SIG-M5 treated with dmso at 0.1 percent for 504 hours (cell line): ENCODE measurements around the gene PBX4.
"Not testable (repeated sequence)": the region's sequence is repeated elsewhere in the genome, so short reads cannot be mapped to it uniquely, and the experiment has no call there.

ENCODE experiments used
- DNase-seq: peaks from one replicate; lab custom pipeline; 2025; ENCODE audit not compliant: unreplicated experiment; lab: John Stamatoyannopoulos, UW

PBX4 gene, protein sequence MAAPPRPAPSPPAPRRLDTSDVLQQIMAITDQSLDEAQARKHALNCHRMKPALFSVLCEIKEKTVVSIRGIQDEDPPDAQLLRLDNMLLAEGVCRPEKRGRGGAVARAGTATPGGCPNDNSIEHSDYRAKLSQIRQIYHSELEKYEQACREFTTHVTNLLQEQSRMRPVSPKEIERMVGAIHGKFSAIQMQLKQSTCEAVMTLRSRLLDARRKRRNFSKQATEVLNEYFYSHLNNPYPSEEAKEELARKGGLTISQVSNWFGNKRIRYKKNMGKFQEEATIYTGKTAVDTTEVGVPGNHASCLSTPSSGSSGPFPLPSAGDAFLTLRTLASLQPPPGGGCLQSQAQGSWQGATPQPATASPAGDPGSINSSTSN

DNA sequence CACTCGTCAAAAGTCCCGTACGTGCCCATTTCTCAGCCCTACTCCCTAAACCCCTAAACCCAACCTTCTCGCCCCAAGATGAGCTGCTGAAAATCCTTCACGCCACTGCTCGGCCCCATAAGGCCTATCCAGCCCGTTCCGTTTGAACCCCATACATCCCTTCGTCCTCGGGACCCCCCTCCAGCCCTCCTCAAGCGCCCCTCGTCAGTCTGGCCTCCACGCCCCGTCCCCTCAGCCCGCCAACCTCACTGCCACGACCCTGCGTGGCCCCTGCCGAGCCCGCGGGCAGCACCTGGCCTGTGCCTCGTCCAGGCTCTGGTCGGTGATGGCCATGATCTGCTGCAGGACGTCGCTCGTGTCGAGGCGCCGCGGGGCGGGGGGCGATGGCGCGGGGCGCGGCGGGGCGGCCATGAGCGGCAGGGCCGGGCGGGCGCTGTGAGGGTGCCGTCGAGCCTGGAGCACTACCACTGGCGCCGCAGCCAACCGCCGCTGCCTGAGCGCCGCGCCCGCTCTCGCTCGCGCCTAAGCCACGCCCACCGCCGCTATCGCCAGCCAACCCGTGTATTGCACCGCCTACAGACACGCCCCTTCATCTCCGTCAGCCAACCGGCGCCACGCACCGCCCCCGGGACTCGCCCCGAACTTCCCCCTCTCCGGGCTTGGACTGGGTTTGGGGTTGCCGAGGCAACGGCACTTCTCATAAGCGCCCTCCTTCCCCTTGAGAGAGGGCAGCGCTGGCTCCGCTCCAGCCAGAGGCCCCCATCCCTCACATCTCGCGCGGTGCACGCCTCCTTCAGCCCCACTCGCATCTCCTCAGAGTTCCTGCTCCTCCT, at the start of gene PBX4:
Gene PBX4, minus strand, starts transcription at position 469 of the 833 bp plus-strand sequence. Its CDS starts 58 bp downstream, at position 411.
- peak; percentile 95 for DNase-seq

DNA sequence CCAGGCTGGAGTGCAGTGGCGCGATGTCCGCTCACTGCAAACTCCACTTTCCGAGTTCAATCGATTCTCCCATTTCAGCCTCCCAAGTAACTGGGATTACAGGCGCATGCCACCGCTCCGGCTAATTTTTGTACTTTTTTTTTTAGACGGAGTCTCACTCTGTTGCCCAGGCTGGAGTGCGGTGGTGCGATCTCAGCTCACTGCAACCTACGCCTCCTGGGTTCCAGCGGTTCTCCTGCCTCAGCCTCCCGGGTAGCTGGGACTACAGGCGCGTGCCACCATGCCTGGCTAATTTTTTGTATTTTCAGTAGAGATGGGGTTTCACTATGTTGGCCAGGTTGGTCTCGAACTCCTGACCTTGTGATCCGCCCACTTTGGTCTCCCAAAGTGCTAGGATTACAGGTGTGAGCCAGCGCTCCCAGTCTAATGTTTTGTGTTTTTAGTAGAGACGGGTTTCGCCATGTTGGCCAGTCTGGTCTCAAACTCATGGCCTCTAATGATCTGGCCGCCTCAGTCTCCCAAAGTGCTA, 47.0 kb upstream of the PBX4 start:
- DNase-seq: not testable (repeated sequence)

DNA sequence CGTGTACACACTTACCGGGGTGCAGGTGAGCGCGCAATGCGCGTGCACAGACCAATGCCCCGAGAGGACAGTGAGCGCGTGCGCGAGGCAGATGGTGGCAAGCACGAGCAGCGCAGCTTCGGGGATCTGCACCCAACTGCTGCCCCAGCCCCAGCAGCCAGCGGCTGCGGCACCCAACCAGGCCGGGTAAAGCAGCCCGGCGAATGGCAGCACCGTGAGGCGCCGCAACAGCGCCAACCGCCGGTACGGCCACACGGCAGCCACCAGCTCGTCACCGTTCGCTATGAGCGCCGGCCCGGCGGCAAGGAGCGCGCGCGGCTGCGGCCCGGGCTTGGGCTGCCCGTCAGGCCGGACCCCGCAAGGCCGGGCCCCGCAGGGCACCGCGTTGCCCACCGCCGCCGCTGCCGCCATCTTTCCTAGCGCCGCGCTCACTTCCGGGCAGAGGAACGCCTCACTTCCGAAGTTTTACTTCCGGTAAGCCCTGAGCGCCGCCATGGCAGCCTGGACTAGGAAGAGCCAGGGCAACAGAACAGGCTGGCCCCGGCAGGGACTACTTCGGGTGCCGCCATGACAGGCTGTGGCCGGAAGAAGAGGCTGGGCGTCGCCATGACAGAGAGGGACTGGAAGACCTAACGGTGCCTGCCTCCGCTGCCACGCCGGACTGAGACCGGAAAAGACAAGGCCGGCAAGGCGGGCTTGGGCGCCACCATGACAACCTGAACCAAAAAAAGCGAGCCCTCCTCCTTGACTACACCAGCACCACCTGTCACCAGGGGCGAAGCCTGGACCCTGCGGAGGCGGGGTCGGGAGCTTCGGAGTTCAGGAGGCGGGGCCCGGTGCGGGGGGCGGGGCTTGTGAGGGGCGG, 45.0 kb upstream of the PBX4 start, which contains the start of gene ATP13A1:
Gene ATP13A1, minus strand, starts transcription at position 421 of the 865 bp plus-strand sequence. Its CDS starts 10 bp downstream, at position 411.
- DNase-seq: peak; percentile 95

DNA sequence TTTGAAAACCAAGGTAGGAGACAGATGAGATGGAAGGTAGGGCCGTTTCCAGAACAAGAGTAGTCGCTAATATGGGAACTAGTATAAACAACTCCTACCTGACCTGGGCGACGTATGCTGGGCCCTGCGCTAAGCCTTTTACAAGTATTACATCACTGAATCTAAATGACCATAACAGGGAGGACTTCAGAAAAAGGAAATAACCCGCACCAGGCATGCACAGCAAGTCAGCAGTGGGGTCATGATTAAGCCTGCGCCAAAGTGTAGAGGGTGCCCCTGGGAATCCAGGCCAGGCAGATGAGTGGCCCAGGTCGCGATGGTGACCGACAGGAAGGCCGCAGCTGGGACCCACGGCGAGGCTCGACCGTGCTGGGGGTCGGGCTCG, 44.4 kb upstream of the PBX4 start:
- peak; percentile 31 for DNase-seq

DNA sequence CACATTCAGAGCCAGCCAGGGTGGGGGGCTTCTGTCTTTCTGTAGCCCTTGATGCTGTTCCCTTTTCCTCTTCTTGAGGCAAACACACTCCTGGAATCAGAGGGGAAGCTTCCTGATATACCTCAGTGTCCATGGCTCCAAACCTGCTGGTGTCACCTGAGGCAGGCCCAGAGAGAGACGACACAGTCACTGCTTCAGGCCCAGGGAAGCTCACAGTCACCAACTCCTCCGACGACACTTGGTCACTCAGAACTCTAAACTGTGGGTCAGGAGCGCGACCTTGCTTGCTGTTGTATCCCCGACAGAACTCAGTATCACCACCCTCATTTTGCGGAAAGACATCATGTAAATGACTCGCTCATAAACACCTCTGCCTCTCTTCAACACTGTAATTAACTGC, 43.9 kb upstream of the PBX4 start:
- DNase-seq: no peak

DNA sequence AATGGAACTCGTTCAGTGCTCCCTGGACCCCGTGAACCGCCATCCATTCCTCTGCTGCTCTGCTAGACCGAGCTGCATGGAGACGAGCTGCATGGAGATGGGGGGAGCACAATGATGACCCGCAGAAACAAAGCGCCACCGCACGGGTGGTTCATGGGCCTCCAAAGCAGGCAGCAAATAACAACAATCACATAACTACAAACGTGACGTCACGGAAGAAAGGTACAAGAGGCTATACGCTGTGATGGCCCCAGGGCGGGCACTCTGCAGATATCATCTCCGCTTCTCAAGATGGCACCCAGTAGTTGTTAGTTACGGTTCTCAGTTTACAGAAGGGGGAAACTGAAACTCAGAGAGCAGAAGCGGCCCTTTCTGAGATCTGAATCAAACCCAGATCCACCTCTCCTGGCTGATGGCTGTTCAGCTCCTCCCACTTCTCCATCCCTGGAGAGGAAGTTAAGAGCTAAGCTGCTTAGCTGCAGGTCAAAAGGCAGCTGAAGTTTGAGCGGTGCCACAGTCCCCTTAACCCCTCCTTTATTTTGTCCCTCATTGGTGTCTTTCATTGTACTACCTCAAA, 43.3 kb upstream of the PBX4 start:
- peak; percentile 91 for DNase-seq

DNA sequence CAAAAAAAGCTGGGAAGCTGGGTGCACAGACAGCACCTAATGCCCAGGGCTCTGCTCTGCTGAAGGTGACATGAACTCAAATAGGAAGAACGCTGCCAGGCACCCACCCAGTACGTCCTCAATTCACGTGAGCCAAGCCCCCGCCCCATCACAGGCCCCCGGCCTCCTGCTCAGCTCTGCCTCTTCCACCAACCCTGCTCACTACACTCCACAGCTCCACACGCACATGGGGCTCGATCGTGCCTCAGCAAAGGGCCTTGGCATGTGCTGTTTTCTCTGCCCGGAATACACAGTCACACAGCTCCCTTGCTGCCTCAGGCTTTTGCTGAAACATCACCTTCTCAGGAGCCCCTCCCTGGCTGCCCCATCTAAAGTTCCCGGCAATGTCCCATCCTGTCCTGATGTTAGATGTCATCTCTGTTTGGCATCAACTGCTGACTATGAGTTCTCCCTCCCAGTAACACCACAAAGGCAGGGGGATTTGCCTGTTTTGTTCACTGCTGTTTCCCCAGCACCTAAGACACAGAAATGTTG, 42.7 kb upstream of the PBX4 start:
- DNase-seq: no peak

DNA sequence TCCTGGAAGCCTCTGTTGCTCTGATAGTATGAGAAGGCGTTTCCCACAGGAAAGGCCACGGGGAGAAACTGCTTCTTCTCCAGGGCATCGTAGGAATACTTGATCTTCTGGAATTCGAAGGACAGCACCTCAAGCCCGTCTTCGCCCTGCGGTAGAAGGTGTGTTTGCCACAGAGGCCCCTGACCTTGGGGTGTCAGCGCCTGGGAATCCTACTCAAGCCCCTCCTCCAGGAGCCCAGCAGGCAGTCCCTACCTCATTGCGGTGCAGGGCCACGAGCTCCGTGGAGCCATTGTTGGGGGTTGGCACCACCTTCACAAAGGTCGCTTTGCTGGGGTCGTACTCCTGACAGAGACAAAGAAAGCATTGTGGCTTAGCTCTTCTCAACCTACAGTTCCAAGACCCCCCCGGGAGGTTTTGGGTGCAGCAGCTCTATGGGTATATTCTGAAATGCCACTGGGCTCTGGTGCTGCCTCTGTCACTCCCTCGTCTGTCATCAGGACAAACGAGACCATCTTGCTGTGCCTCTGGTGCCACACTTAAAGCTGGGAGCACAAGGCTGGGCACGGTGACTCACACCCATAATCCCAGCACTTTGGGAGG, 41.3 kb upstream of the PBX4 start:
- no peak for DNase-seq

DNA sequence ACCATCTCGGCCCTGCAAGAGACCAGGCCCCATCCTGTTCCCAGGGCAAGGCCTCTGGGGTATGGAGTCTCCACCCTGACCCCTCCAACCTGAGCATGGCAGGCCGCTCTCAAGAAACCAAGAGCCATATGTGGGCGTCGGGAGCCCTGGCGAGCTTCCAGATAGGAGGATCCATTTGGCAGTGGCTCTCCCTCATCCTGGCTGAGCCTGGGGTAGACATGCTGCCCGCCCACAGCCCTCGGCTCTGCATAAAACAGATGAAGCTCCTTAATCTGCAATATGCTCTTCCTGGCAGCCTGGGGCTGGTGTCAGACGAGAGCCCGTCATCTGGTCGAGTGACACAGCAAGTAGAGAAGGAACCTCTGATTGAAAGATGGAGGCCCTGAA, 38.9 kb upstream of the PBX4 start:
- no peak for DNase-seq

DNA sequence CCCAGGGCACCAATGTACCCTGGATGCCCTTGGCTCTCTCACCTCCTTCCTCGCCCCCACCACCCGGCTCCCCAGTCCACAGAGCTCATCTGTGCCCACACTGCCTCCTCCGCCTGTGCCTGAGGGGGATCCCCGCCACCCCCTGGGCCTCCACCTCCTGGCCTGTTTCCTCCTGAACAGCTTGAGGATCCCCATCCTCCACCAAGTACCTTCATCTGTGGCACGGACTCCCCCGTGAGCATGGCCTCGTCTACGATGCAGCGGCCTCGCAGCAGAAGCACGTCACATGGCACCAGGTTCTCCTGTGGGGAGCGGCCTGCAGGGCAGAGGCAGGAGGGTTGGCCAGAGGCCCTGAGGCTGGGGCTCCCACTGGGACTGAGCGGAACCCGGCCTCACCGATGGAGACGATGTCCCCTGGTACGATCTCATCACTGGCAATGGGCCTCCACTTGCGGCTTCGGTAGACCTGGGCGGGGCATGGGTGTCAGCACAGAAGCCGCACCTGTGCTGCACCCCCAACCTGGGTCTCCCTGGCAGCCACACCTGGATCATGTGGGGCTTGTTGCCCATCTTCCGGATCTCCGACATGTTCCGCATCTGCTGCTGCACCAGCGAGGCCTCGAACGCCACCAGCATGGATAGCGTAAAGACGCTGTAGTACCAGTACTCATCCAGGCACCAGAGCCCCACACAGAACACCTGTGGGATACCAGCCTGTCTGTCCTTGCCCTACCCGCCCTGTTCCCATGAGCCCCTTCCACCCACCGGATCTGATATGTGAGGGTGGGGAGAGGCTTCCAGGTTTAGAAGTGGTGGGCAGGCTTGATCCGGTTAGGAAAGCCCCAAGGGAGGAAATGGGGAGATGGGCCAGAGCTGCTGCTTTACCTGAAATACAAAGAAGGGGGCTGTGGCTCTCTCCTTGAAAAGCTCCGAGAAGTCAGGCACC, 38.2 kb upstream of the PBX4 start:
- no peak for DNase-seq

DNA sequence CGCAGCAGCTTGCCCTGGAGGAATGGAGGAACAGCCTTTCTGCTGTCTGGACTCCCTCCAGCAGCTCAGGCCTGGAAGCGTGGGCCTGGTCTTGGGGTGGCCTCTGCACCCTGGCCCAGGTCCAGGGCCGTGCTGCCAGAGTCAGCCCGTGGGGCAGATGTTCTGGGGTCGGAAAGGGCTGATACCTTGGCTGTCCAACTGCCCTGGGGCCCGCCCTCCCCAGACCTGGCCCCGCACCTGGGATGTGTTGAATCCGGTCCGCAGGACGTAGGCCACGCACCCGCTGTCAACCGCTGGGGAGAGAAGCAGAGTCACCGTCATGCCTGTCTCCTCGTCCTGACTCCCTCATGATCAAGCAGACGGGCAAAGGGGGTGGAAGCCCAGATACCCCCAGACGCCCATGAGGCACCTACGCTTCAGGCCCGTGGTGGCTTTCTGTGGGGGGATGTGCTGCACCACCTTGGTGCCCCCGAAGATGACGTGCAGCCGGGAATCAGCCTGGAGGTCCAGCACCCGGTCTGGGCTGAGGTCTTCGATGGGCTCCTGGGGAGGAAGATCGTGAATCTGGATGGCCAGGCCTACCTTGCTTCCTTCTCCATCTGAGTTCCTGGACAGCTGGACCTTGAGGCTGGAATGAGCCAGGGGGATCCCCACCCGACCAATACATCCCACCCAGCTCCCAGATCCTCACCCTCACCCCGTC, 37.3 kb upstream of the PBX4 start:
- DNase-seq: no peak

DNA sequence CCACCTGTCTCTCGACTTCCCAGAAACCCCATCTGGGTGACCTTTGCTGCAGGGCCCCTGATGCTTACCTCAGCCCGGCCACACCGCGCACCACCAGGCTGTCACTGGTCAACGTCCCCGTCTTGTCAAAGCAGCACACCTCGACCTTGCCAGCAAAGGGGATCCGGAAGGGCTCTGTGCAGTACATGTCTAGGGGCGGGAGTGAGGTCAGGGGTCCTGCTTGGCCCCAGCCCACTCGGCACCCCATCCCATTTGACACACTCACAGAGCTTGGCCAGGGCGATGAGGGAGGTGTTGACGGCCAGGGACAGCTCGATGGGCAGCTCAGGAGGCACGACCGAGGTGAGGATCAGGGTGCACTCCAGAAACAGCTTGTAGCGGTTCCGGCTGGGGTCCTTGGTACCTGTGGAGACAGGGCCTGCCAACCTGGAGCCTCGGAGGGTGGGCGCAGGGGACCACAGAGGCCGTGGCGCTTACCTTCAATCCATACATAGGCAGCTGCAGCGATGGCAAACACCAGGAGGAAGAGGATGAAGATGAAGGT, 36.6 kb upstream of the PBX4 start:
- DNase-seq: no peak

DNA sequence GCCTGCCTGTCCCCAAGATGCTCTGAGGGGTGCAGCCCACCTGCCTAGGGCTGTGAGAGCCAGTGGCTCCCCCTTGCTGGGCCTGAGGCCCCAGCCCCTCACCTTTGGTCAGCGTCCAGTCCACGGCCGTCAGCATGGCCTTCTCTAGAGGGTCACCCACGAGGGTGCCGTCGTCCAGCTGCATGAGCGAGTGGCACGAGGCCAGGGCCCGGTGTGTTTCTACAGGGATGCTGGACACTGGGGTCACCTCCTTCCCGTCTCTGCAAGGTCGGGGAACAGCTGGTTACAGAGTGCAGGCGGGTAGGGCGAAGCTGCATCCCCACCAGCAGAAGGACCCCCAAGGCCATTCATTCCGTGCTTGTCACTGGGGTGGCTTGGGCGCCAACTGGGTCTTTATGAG, 36.0 kb upstream of the PBX4 start:
- DNase-seq: no peak

DNA sequence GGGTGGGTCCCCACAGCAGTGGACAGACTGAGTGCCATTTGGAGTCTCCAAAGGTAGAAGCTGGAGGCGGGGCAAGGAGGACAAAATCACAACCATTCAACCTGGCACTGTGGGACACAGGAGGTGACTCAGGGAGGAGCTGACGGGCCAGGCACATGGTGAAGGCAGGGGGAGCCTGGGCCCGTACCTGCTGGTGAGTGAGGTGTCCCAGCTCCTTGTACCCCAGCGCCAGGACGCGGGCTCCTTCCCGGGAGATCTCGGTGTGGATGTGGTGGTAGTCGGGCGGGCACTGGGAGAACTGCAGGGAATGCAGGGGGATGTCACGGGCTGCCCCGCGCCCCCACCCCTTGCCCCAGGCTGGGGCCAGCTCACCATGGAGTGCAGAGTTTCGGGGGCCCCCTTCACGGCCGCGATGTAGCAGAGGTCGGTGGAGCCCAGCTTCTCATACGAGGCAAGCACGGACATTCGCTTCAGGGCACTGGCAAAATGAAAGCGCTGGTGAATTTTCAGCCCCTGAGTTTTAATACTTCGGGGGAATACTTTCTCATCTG, 35.2 kb upstream of the PBX4 start:
- DNase-seq: no peak

DNA sequence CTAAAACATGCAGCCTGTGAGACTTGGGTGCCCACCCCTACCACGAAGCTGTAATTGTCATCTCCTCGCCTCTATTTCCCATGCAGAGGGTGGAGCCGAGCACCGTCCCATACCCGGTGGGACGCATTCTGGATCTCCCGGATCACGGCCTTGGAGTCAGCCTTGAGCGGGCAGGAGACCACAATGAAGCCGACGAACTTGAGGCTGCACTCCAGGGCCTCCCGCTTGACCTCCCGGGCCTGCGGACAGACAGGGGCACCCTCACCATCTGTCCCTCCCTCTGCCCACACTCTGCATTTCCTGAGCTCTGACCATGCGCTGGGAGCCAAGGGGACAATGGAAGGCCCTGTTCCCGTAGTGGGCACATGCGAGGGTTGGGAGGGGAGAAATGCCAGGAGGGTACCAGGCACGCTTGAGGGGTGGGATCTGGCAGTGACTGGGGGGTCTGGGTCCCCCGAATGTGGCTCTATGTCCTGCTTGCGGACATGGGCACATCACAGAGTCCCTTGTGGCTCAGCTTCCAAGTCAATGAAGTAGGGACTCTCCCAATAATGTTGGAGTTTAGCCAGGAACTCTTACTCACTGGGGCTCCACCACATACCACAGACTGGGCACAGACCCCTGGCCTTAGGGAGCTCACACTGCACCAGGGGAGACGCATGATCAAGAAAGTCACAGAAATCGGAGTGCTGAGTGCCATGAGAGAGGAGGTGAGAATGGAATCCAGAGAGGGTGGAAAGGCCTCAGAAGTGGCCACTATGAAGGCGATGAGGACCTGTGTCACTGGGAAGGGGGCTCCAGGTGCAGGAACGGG, 34.2 kb upstream of the PBX4 start:
- no peak for DNase-seq

DNA sequence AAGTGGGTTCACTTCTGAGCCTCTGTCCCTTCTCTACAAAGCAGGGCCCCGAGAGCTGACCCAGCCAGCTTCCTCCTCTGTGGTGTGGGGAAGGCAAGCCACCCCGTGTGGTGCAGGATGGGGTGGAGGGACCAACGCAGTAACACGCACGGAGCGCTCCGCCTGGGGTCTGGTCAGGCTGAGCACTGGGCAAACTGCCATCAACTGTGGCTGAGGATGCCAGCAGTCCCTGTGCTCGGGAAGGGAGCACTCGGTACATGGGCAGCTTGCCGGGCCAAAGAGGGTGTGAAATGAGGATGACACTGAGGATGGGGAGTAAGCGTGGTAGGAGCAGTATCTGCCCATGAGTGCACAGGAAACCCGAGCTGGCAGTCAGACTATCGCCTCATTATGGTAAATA, 32.6 kb upstream of the PBX4 start:
- no peak for DNase-seq

DNA sequence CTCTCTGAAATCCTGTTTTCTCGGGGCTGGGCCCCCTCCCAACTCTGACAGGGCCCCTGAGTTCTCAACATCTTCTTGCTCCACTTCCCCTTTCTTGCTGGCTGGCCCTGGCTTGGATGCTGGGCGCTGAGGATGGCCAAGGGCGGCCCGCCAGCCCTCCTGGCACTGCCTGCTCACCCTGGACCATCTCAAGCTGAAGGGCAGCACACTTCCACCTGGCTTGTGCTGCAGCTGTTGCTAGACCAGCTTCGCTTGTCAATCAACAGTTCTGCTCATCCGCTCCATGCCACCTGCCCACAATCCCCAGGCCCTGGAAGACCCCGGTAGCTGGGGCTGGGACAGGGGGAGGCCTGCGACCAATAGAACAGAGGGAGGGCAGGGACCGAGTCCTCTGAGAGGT, 31.8 kb upstream of the PBX4 start:
- DNase-seq: peak; percentile 7
